Peyer's patch (tissue), 4 donors: ENCODE data around the gene STUM. TPM values are rescaled to one million over a fixed set of nuclear protein-coding genes. Genes with fewer than 3 reads are reported as not detected.

Experiments
- DNase-seq, 3 donors: peaks; one replicate each; pipeline ENCODE4 v3.0.0-alpha.2; 2017 to 2019
- H3K27ac ChIP-seq, 4 donors: fragments of 200-600 bp; sonication (generic); one replicate each; pipeline ENCODE4 v1.5.1; 2016 to 2019
- H3K27me3 ChIP-seq, 2 donors: fragments of 200-600 bp; sonication (generic); one replicate each; pipeline ENCODE4 v1.5.1; 2019
- H3K36me3 ChIP-seq, 3 donors: fragments of 200-600 bp; sonication (generic); one replicate each; pipeline ENCODE4 v1.5.1; 2016 to 2019
- H3K4me1 ChIP-seq, 4 donors: fragments of 200-600 bp; sonication (generic); one replicate each; pipeline ENCODE4 v1.5.1; 2016 to 2019
- H3K4me3 ChIP-seq, 4 donors: fragments of 200-600 bp; sonication (generic); 1 replicate in 3 of 4; 2 replicates in 1 of 4; pipeline ENCODE4 v1.5.1; 2016 to 2019; ENCODE audit warnings: mild to moderate bottlenecking in 1 of 4
- H3K9me3 ChIP-seq, 4 donors: fragments of 200-600 bp; sonication (generic); one replicate each; pipeline ENCODE4 v1.5.1; 2016 to 2019; ENCODE audit warnings: mild to moderate bottlenecking in 1 of 4
- POLR2A ChIP-seq, 2 donors: fragments of 450-650 bp; IDR thresholded peaks; one replicate each; pipeline ENCODE4 v1.5.1; 2017; ENCODE audit warnings: antibody characterized with exemption in 2 of 2, mild to moderate bottlenecking in 2 of 2, moderate library complexity in 2 of 2
- total RNA-seq, 4 donors: library from RNA; depleted of rRNA; stranded (reverse); fragments of >200 nt; gene quantifications; one replicate each; pipeline ENCODE4 v1.1.0, GENCODE V29; 2016
- TF ChIP-seq, protein P1 (sequence below), 6 experiments: fragments of 450-650 bp in 4 of 6; fragments of 200-600 bp in 2 of 6; sonication (generic) in 1 of 6; IDR thresholded peaks; one replicate each; pipeline ENCODE4 v1.5.1; 2017 to 2019; ENCODE audit warnings: antibody characterized with exemption in 6 of 6, mild to moderate bottlenecking in 3 of 6, moderate library complexity in 1 of 6

The STUM gene
- total RNA-seq, 4 donors from 2014 or later = 1.4 to 4.6 (median 2.9) TPM

DNA sequence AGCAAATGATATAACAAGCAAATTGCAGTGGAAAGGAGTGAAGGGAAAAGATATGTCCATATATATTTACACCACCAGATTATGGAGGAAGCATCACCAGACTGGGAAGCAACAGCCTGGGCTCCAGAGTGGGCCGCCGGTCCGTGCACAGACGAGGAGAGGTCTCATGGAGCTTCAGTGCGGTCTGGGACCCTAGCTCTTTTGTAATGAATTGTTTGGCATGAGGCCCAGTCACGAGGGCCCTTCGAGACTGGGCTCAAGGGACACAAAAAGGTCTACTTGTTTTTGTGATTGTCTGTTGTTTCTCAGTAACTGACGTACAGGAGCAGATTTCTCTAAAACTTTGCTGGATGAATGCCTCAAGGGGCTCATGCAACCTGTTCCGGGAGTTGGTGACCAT lies 12.9 kb upstream of the STUM start:
- DNase-seq = no peak
- Histone ChIP-seq H3K4me1 (no peaks in the 10 kb centered on the region), H3K36me3 (no peaks in the 10 kb centered on the region), H3K27me3 (no peaks in the 10 kb centered on the region), H3K27ac (no peak overlapping the region), H3K4me3 (no peak overlapping the region), H3K9me3 (no peaks in the 10 kb centered on the region)
- TF ChIP-seq, protein P1, sequence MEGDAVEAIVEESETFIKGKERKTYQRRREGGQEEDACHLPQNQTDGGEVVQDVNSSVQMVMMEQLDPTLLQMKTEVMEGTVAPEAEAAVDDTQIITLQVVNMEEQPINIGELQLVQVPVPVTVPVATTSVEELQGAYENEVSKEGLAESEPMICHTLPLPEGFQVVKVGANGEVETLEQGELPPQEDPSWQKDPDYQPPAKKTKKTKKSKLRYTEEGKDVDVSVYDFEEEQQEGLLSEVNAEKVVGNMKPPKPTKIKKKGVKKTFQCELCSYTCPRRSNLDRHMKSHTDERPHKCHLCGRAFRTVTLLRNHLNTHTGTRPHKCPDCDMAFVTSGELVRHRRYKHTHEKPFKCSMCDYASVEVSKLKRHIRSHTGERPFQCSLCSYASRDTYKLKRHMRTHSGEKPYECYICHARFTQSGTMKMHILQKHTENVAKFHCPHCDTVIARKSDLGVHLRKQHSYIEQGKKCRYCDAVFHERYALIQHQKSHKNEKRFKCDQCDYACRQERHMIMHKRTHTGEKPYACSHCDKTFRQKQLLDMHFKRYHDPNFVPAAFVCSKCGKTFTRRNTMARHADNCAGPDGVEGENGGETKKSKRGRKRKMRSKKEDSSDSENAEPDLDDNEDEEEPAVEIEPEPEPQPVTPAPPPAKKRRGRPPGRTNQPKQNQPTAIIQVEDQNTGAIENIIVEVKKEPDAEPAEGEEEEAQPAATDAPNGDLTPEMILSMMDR (IDR thresholded peaks at IDR 0.05) = no peak
- no peak for TF ChIP-seq POLR2A (IDR thresholded peaks at IDR 0.05)

DNA sequence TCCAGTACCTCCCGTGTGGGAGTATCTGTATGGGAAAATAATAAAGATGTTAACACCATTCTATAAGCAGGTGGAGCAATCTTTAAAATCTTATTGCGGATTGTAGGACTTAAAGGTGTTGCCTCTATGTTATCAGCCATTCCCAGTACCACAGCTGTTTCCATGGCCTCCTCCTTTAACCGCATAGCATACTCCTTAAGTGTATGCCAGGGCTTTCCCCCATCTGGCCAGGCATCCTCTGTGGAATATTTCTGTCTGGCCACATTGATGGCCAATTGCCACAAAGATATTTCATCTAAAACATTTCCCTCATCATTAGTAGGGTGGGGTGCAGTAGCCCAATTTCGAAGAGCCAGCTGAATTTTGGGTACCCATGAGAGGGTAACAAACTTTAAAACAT lies 7.3 kb upstream of the STUM start:
- Histone ChIP-seq H3K4me3 (no peak overlapping the region), H3K9me3 (no peaks in the 10 kb centered on the region), H3K4me1 (peaks cover 0 to 14% (median 0%) of the 10 kb centered on the region in 4 donors), H3K36me3 (no peaks in the 10 kb centered on the region), H3K27ac (no peak overlapping the region), H3K27me3 (no peaks in the 10 kb centered on the region)
- DNase-seq = no peak
- TF ChIP-seq POLR2A (IDR thresholded peaks at IDR 0.05) = no peak
- TF ChIP-seq, protein P1 (IDR thresholded peaks at IDR 0.05) = no peak

DNA sequence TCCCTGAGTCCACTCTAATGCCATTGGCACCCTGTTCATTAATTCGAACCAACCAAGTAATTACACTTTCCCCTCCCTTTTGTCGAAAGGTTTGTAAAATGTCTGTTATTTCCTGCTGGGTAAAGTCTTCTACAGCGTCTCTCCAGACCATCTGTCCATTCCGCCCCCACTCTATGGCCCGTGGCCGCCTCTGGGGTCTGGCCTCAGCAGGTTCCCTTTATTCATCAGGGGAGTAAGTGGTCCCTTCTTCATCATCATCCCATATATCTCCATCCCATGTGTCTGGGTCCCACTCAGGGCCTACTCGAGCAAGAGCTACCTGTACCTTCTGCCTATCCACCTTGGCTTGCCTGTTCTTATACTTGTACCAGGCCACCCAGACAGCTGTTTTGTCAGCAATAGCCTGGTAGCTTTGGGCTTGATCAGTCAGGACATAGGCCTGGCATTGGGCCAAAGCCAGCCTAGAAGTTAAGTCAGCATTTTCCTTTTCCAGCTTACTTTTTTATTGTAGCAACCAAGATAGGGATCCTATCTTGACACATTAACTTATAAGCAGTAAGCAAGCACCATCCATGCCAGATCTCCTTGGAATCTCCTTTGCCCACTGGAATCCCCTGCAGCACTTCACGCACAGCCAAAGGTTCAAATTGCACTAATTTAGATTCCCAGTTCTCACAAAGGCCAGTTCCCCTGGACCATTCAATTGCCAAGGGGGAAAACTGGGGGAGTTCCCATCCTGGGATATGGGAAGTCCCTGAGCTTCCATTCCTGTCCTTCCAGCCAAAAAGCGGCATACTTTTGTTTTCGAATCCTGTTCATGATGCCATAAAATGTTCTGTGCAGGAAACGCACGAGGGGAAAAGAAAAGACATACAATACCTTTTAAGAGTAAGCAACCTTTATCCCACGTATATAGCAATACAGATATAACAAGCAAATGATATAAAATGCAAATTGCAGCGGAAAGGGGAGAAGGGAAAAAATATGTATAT lies 6.6 kb upstream of the STUM start:
- no peaks in the 10 kb centered on the region for H3K27me3 ChIP-seq
- peaks cover 0 to 14% (median 0%) of the 10 kb centered on the region in 4 donors for H3K4me1 ChIP-seq
- no peaks in the 10 kb centered on the region for H3K36me3 ChIP-seq
- H3K9me3 ChIP-seq = no peaks in the 10 kb centered on the region
- H3K4me3 ChIP-seq = no peak overlapping the region
- TF ChIP-seq POLR2A (IDR thresholded peaks at IDR 0.05) = no peak
- TF ChIP-seq, protein P1 (IDR thresholded peaks at IDR 0.05) = no peak
- DNase-seq = peak in 1 of 3 donors; percentile 70
- H3K27ac ChIP-seq = peak overlapping the region in 1 of 4 donors; percentile 13

DNA sequence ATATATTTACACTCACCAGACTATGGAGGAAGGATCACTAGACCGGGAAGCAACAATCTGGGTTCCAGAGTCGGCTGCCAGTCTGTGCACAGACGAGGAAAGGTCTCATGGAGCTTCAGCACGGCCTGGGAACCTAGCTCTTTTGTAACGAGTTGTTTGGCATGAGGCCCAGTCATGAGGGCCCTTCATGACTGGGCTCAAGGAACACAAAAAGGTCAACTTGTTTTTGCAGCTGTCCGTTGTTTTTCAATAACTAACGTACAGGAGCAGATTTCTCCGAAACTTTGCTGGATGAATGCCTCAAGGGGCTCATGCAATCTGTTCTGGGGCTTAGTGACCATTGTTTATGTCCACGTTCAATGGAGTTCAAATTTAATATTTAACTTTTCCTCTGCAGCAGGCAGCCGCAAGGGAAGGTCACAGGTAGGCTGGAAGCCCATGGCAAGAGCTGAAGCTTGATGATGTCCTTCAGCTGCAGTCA lies 5.9 kb upstream of the STUM start:
- peak in 1 of 3 donors; percentile 61 for DNase-seq
- no peaks in the 10 kb centered on the region for H3K36me3 ChIP-seq
- H3K4me1 ChIP-seq = peaks cover 0 to 14% (median 2%) of the 10 kb centered on the region in 4 donors
- no peaks in the 10 kb centered on the region for H3K27me3 ChIP-seq
- peak overlapping the region in 1 of 4 donors; percentile 13 for H3K27ac ChIP-seq
- H3K4me3 ChIP-seq = no peak overlapping the region
- no peak for TF ChIP-seq POLR2A (IDR thresholded peaks at IDR 0.05)
- TF ChIP-seq, protein P1 (IDR thresholded peaks at IDR 0.05) = no peak
- H3K9me3 ChIP-seq = no peaks in the 10 kb centered on the region

DNA sequence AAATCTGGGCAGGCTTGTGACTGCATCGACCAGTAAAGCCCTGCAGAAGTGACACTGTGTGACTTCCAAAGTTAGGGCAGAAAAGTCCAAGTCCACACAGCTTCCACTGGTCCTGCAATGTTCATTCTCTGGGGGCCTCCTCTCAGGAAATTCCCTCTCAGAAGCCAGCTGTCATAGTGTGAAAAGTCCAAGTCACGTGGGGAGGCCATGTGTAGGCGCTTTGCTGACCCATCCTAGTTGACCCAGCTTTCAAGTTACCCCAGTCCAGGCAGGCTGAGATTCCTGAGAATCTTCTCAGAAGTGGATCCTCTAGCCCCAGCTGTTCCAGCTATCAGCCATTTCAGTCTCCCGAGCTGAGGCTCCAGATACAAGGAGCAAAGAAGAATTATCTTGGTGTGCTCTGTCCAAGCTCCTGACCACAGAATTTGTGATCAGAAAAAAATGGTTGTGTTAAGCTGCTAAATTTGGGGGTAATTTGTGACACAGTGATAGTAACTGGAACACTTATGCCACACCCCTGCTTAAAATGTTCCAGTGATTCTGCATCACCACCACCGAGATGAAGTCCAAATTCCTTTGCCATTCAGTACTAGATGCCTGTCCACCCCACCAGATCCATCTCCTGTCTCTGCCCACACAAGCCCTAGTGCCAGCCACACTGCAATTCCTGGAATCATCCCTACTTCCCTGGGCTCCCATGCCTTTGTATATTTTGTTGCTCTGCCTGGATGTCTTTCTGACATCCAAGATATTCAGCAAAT lies 2.5 kb upstream of the STUM start:
- no peaks in the 10 kb centered on the region for H3K36me3 ChIP-seq
- DNase-seq = peak in 1 of 3 donors; percentile 53
- H3K9me3 ChIP-seq = no peaks in the 10 kb centered on the region
- TF ChIP-seq, protein P1 (IDR thresholded peaks at IDR 0.05) = no peak
- no peak for TF ChIP-seq POLR2A (IDR thresholded peaks at IDR 0.05)
- H3K4me1 ChIP-seq = peaks cover 0 to 45% (median 20%) of the 10 kb centered on the region in 4 donors
- H3K27ac ChIP-seq = peak overlapping the region in 2 of 4 donors; percentile 18 to 34
- no peak overlapping the region for H3K4me3 ChIP-seq
- H3K27me3 ChIP-seq = no peaks in the 10 kb centered on the region
